ENCODE data around the gene APBB1.

GRCh38 chr11:6345366-6345765 is 73.5 kb downstream of the APBB1 start:
- no peak for TF ChIP-seq CTCF (IDR thresholded peaks at IDR 0.05; ENCODE audit: borderline replicate concordance, extremely low read depth, low read length, poor library complexity, severe bottlenecking)
- TF ChIP-seq EZH2 (IDR thresholded peaks at IDR 0.05; ENCODE audit: borderline replicate concordance, low read depth, low read length, severe bottlenecking): no peak
